Heart left ventricle (tissue), 16 donors: ENCODE data around the gene TYR. TPM values are rescaled to one million over a fixed set of nuclear protein-coding genes. Genes with fewer than 3 reads are reported as not detected.

Experiments
- ATAC-seq, 4 donors: fragments of 200-7000 bp; cut with Tn5 transposase; one replicate each; pipeline ENCODE4 v1.9.1; 2020 to 2022; ENCODE audit warnings: moderate library complexity in 4 of 4, mild to moderate bottlenecking in 3 of 4, moderate number of reproducible peaks in 1 of 4
- DNase-seq, 5 donors: peaks; one replicate each; pipeline ENCODE4 v3.0.0-alpha.2; 2020
- H3K27ac ChIP-seq, 12 donors: fragments of 200-600 bp; sonication (generic) in 4 of 12; one replicate each; pipeline versions ENCODE4 v1.5.0 to v1.8.0; 2016 to 2022; ENCODE audit warnings: mild to moderate bottlenecking in 2 of 12
- H3K27me3 ChIP-seq, 9 donors: fragments of 200-600 bp; sonication (generic) in 2 of 9; one replicate each; pipeline versions ENCODE4 v1.5.1 to v1.8.0; 2016 to 2022; ENCODE audit warnings: mild to moderate bottlenecking in 3 of 9
- H3K36me3 ChIP-seq, 9 donors: fragments of 200-600 bp; sonication (generic) in 2 of 9; one replicate each; pipeline versions ENCODE4 v1.5.0 to v1.8.0; 2018 to 2022; ENCODE audit warnings: mild to moderate bottlenecking in 2 of 9
- H3K4me1 ChIP-seq, 12 donors: fragments of 200-600 bp; sonication (generic) in 4 of 12; one replicate each; pipeline versions ENCODE4 v1.5.0 to v1.8.0; 2016 to 2022; ENCODE audit warnings: mild to moderate bottlenecking in 3 of 12
- H3K4me3 ChIP-seq, 12 donors: fragments of 200-600 bp; sonication (generic) in 4 of 12; one replicate each; pipeline versions ENCODE4 v1.5.0 to v1.8.0; 2017 to 2022; ENCODE audit warnings: mild to moderate bottlenecking in 9 of 12, moderate library complexity in 4 of 12
- H3K9me3 ChIP-seq, 12 donors: fragments of 200-600 bp; sonication (generic) in 4 of 12; one replicate each; pipeline versions ENCODE4 v1.5.0 to v1.8.0; 2016 to 2022; ENCODE audit warnings: mild to moderate bottlenecking in 1 of 12
- CTCF ChIP-seq, 12 donors: fragments of 200-600 bp; sonication (generic) in 4 of 12; IDR thresholded peaks; one replicate each; pipeline versions ENCODE4 v1.5.0 to v1.8.0; 2018 to 2022; ENCODE audit warnings: antibody characterized with exemption in 12 of 12, mild to moderate bottlenecking in 5 of 12
- POLR2A ChIP-seq, 2 donors: fragments of 450-650 bp; IDR thresholded peaks; one replicate each; pipeline ENCODE4 v1.6.1; 2017; ENCODE audit warnings: antibody characterized with exemption in 2 of 2, mild to moderate bottlenecking in 2 of 2, moderate library complexity in 2 of 2
- WGBS, 4 donors: extraction: QIAGEN DNeasy Blood & Tissue Kit in 2 of 4; methylation state at CpG; one replicate each; pipeline versions ENCODE4 v1.1.5 to v1.1.7; 2013 to 2018; 5-methylcytosine and 5-hydroxymethylcytosine counted together
- intact Hi-C, 10 donors: fragments of 100-400 bp; cut with DNase I; formaldehyde crosslinking; loops; one replicate each; pipeline versions ENCODE4 v1.11.1 to v1.14.2; 2022
- polyA plus RNA-seq, 2 donors: library from polyadenylated mRNA; stranded (reverse); fragments of 200-250 nt; gene quantifications; one replicate each; pipeline ENCODE4 v1.2.3, GENCODE V29; 2013
- total RNA-seq, 9 donors: library from RNA; depleted of rRNA in 2 of 9; stranded (reverse); fragments of >200 nt in 2 of 9; fragmentation: NEBNext Ultra II Directional in 3 of 9; extraction: Animal tissue kit (Norgen Biotek cat#: 25700) in 3 of 9; gene quantifications; one replicate each; pipeline versions ENCODE4 v1.1.0 to v1.2.4, GENCODE V29; 2016 to 2023
- donor health status: ischemic (EF 13 %, LVEDD 7.1; RV severe dilation, severe dysfunction).
- donor health status: healthy with polysubstance abuse.
- donor health status: DM: no; HTN: yes; CAD: no.
- donor health status: DM: no; HTN: no; CAD: no.
- donor health status: ischemic (EF 25% LVEDD 6.9; RV normal size, moderate dysfunction).
- donor health status: ischemic (EF 25% LVEDD 5.7; RV mildly dilated, moderate dysfunction).
- donor health status: healthy.
- donor health status: DM: yes; HTN: yes; CAD: no.
- donor health status: ischemic (EF 35%, LVEDD 5.7; RV mildly dilated, moderate dysfunction).
- donor health status: nonischemic (EF 11% LVEDD 7.7; RV severe dilation, severe dysfunction).
- donor health status: DM: yes; HTN: yes; CAD: no.
- donor health status: PGD.
- donor health status: ischemic (EF 29% LVEDD 5.4; RV normal size, mild dysfunction).
- donor health status: nonischemic (EF 23%, LVEDD 6.1; RV moderate dilation, normal function).

Gene TYR
- total and polyA plus RNA-seq, 11 donors, result not detected

GRCh38 chr11:89176938-89177337, 737 bp upstream of the TYR start:
- DNase-seq (no peak), ATAC-seq (no peak)
- no peak for TF ChIP-seq POLR2A (IDR thresholded peaks at IDR 0.05)
- no peak for TF ChIP-seq CTCF (IDR thresholded peaks at IDR 0.05)
- H3K36me3 ChIP-seq, result no peaks in the 10 kb centered on the region
- no peak overlapping the region for H3K27ac ChIP-seq
- no peaks in the 10 kb centered on the region for H3K9me3 ChIP-seq
- no peak overlapping the region for H3K4me3 ChIP-seq
- no peaks in the 10 kb centered on the region for H3K27me3 ChIP-seq
- WGBS, 4 donors, result 79 to 82% (median 81%) methylated on average over 2 of the region's 2 CpGs
- intact Hi-C loops, result no loop called here
- no peaks in the 10 kb centered on the region for H3K4me1 ChIP-seq

- H3K4me3 ChIP-seq, result no peak overlapping the region
- no peak for ATAC-seq
These were observed 3.4 kb downstream of the TYR start for GRCh38 chr11:89181111-89181510.

GRCh38 chr11:89182773-89183518, 5.3 kb downstream of the TYR start:
- Histone ChIP-seq H3K27ac (no peak overlapping the region), H3K4me1 (no peaks in the 10 kb centered on the region), H3K36me3 (no peaks in the 10 kb centered on the region), H3K4me3 (no peak overlapping the region), H3K9me3 (no peaks in the 10 kb centered on the region), H3K27me3 (no peaks in the 10 kb centered on the region)
- intact Hi-C loops, result no loop called here
- TF ChIP-seq CTCF (IDR thresholded peaks at IDR 0.05) (no peak), POLR2A (IDR thresholded peaks at IDR 0.05) (no peak)
- ATAC-seq, result no peak
- WGBS, 4 donors, result 66 to 78% (median 73%) methylated on average over 5 of the region's 5 CpGs
- DNase-seq, result no peak

More at GRCh38 chr11:89181111-89181510, 3.4 kb downstream of the TYR start:
- H3K36me3 ChIP-seq, result no peaks in the 10 kb centered on the region
- no peaks in the 10 kb centered on the region for H3K27me3 ChIP-seq
- intact Hi-C loops, result no loop called here
- H3K9me3 ChIP-seq, result no peaks in the 10 kb centered on the region
- H3K4me1 ChIP-seq, result no peaks in the 10 kb centered on the region
- TF ChIP-seq POLR2A (IDR thresholded peaks at IDR 0.05) (no peak), CTCF (IDR thresholded peaks at IDR 0.05) (no peak)
- WGBS, 4 donors, result 61 to 71% (median 69%) methylated on average over 2 of the region's 2 CpGs
- H3K27ac ChIP-seq, result no peak overlapping the region
- DNase-seq, result no peak

GRCh38 chr11:89184021-89184420, 6.3 kb downstream of the TYR start:
- Histone ChIP-seq H3K4me3 (no peak overlapping the region), H3K36me3 (no peaks in the 10 kb centered on the region), H3K4me1 (no peaks in the 10 kb centered on the region), H3K9me3 (no peaks in the 10 kb centered on the region), H3K27me3 (no peaks in the 10 kb centered on the region), H3K27ac (no peak overlapping the region)
- DNase-seq, result no peak
- no peak for ATAC-seq
- 77 to 83% (median 82%) methylated on average over 3 of the region's 3 CpGs for WGBS, 4 donors
- intact Hi-C loops, result no loop called here
- TF ChIP-seq POLR2A (IDR thresholded peaks at IDR 0.05) (no peak), CTCF (IDR thresholded peaks at IDR 0.05) (no peak)
